Retinal pigment epithelial cell (primary cell): ENCODE data around the gene NDOR1.

ENCODE experiments used
- DNase-seq: peaks from one replicate; pipeline ENCODE4 v3.0.0-alpha.2; 2010; ENCODE audit warnings: low read depth
- H3K4me3 ChIP-seq: 2 replicates; pipeline ENCODE4 v1.5.1; 2011; ENCODE audit warnings: mild to moderate bottlenecking, low read length, control low read depth, moderate library complexity
- TF ChIP-seq, protein P1 (sequence below): conservative IDR thresholded peaks from 2 replicates; pipeline ENCODE4 v1.5.1; 2011; ENCODE audit warnings: low read depth, low read length, control low read depth, inconsistent platforms

NDOR1 gene

DNA sequence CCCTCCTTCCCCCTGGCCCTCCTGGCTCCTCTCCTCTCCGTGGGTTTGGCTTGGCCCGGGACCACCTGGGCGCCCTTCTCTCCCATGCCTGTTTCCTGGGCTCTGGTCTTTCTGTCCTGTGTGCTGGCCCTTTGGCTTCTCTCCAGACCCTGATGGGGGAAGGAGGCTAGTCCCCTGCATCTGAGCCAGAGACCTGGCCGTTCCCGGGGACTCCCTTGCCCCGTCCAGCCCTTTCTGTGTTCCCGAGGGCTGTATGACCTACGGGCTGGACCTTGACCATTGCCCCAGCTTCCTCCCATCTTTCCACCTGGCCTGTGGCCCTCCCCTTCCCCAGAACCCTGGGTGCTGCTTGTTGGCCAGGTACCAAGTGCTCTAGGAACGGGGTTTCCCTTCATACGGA lies 58.0 kb downstream of the NDOR1 start:
- DNase-seq, result no peak
- TF ChIP-seq, protein P1, sequence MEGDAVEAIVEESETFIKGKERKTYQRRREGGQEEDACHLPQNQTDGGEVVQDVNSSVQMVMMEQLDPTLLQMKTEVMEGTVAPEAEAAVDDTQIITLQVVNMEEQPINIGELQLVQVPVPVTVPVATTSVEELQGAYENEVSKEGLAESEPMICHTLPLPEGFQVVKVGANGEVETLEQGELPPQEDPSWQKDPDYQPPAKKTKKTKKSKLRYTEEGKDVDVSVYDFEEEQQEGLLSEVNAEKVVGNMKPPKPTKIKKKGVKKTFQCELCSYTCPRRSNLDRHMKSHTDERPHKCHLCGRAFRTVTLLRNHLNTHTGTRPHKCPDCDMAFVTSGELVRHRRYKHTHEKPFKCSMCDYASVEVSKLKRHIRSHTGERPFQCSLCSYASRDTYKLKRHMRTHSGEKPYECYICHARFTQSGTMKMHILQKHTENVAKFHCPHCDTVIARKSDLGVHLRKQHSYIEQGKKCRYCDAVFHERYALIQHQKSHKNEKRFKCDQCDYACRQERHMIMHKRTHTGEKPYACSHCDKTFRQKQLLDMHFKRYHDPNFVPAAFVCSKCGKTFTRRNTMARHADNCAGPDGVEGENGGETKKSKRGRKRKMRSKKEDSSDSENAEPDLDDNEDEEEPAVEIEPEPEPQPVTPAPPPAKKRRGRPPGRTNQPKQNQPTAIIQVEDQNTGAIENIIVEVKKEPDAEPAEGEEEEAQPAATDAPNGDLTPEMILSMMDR, result no peak
- no peak overlapping the region for H3K4me3 ChIP-seq

GRCh38 chr9:137264067-137264466 lies 58.6 kb downstream of the NDOR1 start:
- no peak for DNase-seq
- H3K4me3 ChIP-seq, result no peak overlapping the region
- TF ChIP-seq, protein P1, result no peak

DNA sequence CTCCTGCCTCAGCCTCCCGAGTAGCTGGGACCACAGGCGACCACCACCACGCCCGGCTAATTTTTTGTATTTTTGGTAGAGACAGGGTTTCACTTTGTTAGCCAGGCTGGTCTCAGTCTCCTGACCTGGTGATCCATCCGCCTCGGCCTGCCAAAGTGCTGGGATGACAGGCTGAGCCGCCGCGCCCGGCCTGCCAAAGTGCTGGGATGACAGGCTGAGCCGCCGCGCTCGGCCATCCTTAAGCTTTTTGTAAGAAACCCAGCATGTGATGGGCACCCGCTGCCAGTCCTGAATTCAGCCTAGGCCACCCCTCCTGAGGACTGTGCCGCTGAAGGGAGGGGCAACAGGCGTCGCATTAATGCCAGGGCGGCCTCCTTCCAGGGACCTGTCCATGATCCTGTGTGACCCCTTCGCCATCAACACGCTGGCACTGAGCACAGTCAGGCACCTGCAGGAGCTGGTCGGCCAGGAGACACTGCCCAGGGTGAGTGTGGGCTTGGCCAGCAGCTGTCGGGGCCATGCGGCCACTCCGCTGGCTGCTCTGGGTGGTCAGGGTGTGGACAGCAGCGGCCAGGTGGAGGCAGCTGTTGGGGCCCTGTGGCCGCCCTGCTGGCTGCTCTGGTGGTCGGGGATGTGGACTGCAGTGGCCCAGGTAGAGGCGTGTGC lies 60.1 kb downstream of the NDOR1 start:
- H3K4me3 ChIP-seq, result no peak overlapping the region
- no peak for DNase-seq
- TF ChIP-seq, protein P1, result no peak

GRCh38 chr9:137266162-137266527 lies 60.6 kb downstream of the NDOR1 start:
- no peak overlapping the region for H3K4me3 ChIP-seq
- DNase-seq, result no peak
- TF ChIP-seq, protein P1, result no peak
